Neural crest cell (in vitro differentiated cells): ENCODE data around the gene COMT. TPM values are rescaled to one million over a fixed set of nuclear protein-coding genes. Genes with fewer than 3 reads are reported as not detected.

Source experiments
- DNase-seq: peaks from one replicate; pipeline ENCODE4 v3.0.0; 2021; ENCODE audit warnings: low read depth, mixed read lengths, low spot score
- H3K27ac Mint-ChIP-seq: one replicate; pipeline ENCODE4 v1.8.0; 2021; ENCODE audit warnings: mild to moderate bottlenecking, mixed read lengths; ENCODE audit not compliant: unreplicated experiment
- H3K27me3 Mint-ChIP-seq: 2 replicates; pipeline ENCODE4 v1.8.0; 2021; ENCODE audit warnings: low read depth, mild to moderate bottlenecking, mixed read lengths
- H3K36me3 Mint-ChIP-seq: 2 replicates; pipeline ENCODE4 v1.8.0; 2021; ENCODE audit warnings: low read depth, mild to moderate bottlenecking, mixed read lengths
- H3K4me1 Mint-ChIP-seq: 2 replicates; pipeline ENCODE4 v1.8.0; 2021; ENCODE audit warnings: mixed read lengths
- H3K4me3 Mint-ChIP-seq: one replicate; pipeline ENCODE4 v1.8.0; 2021; ENCODE audit warnings: mild to moderate bottlenecking, mixed read lengths
- H3K9me3 Mint-ChIP-seq: 2 replicates; pipeline ENCODE4 v1.8.0; 2021; ENCODE audit warnings: mixed read lengths
- CTCF ChIP-seq: fragments of 200-600 bp; sonication (generic); conservative IDR thresholded peaks from 2 replicates; pipeline ENCODE4 v1.5.0; 2021; ENCODE audit warnings: antibody characterized with exemption, mild to moderate bottlenecking
- total RNA-seq: library from RNA; stranded (reverse); gene quantifications from 2 replicates; pipeline ENCODE4 v1.2.1, GENCODE V29; 2021

Gene COMT
- total RNA-seq, 1 donor from 2014 or later, result 86.4 TPM

GRCh38 chr22:19929586-19930550, 11.7 kb upstream of the COMT start:
- Mint-ChIP-seq H3K27ac (no peak overlapping the region), H3K4me3 (no peak overlapping the region), H3K27me3 (no peaks in the 10 kb centered on the region), H3K36me3 (no peaks in the 10 kb centered on the region), H3K9me3 (no peaks in the 10 kb centered on the region), H3K4me1 (no peaks in the 10 kb centered on the region)
- TF ChIP-seq CTCF, result no peak
- DNase-seq, result no peak

DNA sequence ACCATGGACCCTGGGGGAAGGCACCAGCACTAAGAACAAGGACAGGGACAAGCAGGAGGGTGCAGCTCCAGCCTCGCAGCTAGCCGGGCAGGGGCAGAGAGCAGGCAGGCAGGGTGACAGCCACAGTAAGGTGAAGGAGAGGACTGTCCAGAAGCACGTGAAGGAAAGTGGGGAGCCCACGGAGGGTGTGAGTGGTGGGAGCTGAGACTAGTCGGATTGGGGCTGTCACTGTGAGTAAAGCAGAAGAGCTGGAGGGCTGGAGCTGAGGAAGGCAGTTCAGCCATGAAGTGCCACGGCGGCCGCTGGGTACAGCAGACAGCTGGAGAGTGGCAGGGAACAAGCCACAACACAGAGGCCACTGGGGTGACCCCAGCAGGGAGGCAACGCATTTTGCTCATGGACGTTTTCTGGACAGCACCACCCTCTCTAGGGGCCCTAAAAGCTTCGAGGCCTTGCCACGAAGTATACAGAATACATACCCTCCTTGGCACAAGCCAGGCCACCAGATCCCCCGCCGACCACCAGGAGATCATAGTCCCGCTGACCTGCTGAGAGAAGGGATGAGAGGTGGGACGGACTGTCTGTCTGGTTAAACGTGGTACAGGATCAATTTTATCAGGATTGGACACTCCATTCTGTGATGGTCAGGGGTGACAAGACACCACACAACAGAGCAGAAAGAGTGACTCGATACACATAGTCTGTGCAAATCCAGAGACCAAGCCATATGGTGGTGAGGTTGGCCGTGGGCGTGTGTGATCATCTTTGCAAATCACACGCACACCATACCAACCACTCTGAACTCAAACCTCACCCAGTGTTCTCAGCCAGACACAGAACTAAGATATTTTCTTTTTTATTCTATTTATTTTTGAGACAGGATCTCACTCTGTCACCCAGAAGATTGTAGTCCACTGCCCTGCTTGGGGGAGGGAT, 10.8 kb upstream of the COMT start:
- no peaks in the 10 kb centered on the region for H3K4me1 Mint-ChIP-seq
- peaks cover 5% of the 10 kb centered on the region for H3K9me3 Mint-ChIP-seq
- no peak for TF ChIP-seq CTCF
- no peaks in the 10 kb centered on the region for H3K27me3 Mint-ChIP-seq
- no peak overlapping the region for H3K4me3 Mint-ChIP-seq
- no peak overlapping the region for H3K27ac Mint-ChIP-seq
- DNase-seq, result no peak
- peaks cover 7% of the 10 kb centered on the region for H3K36me3 Mint-ChIP-seq

DNA sequence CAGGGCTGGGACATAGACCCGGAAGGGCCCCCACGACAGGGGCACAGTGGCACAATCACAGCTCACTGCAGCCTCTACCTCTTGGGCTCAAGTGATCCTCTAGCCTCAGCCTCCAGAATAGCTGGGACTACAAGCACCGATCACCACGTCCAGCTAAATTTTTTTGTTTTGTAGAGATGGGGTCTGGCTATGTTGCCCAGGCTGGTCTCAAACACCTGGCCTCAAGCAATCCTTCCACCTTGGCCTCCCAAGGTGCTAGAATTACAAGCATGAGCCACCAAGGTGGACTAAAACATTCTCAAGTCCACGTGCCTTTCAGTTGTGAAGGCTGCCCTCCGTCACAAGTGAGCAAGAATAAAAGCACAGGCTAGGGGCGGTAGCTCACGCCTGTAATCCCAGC, 10.1 kb upstream of the COMT start:
- DNase-seq, result no peak
- Mint-ChIP-seq H3K9me3 (peaks cover 9% of the 10 kb centered on the region), H3K27ac (no peak overlapping the region), H3K36me3 (peaks cover 14% of the 10 kb centered on the region), H3K4me3 (no peak overlapping the region), H3K4me1 (no peaks in the 10 kb centered on the region), H3K27me3 (no peaks in the 10 kb centered on the region)
- TF ChIP-seq CTCF, result no peak

DNA sequence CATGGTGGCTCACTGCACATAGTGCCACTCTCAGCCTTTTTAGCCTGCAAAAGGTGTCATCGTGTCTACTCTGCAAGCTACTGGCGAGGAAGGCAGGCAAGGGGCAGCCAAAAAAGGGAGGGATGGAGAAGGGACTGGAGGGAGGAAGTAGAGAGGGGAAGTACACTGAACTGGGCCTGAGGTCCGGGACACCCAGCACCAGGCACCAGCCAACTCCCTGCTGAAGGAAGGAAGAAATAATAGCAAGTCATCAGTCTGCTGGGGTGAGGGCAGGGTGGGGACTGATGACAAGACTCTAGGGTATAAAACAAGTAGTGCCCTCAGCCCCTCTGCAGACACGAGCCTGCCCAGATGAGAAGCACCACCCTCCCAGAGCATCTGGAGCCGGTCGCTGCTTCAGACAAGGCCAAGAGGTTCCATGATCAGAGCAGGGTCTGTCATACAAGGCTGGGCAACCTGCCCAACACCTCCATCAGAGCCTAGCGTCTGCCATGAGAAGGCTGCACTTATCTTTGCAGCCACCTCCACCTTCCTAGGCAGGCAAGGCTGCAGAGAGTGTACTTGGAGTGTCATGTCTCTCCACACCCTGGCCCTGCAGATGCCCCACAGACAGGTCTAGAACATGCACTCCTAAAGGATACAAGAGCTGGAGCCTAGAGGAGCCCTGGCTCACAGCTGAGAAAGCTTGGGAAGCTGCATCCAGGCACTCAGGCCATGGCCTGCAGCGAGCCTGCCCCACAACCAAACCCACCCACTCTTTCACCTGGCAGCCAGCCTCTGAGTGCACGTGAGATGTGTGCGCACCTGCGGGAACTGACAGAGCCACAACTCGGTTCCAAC, 9.0 kb upstream of the COMT start:
- Mint-ChIP-seq H3K27ac (no peak overlapping the region), H3K9me3 (peaks cover 12% of the 10 kb centered on the region)

More for the DNA sequence above, 9.0 kb upstream of the COMT start:
- H3K36me3 Mint-ChIP-seq, result peaks cover 22% of the 10 kb centered on the region
- no peak overlapping the region for H3K4me3 Mint-ChIP-seq
- no peaks in the 10 kb centered on the region for H3K27me3 Mint-ChIP-seq
- DNase-seq, result no peak
- no peaks in the 10 kb centered on the region for H3K4me1 Mint-ChIP-seq
- no peak for TF ChIP-seq CTCF
